ENCODE measurements around the gene METRNL.

METRNL gene

GRCh38 chr17:83092186-83092585 lies 12.8 kb downstream of the METRNL start:
- no peak for DNase-seq (ENCODE audit: low spot score)

- DNase-seq (ENCODE audit: low spot score) = no peak
Measured at GRCh38 chr17:83092931-83093330, 13.5 kb downstream of the METRNL start.

- no peak for DNase-seq (ENCODE audit: low spot score)
Measured at GRCh38 chr17:83093506-83093905, 14.1 kb downstream of the METRNL start.

- DNase-seq (ENCODE audit: low spot score) = no peak
Measured at GRCh38 chr17:83094291-83094690, 14.9 kb downstream of the METRNL start.

- no peak for DNase-seq (ENCODE audit: low spot score)
Measured at GRCh38 chr17:83095016-83095415, 15.6 kb downstream of the METRNL start.

- no peak for DNase-seq (ENCODE audit: low spot score)
Measured at GRCh38 chr17:83096401-83097224, 17.2 kb downstream of the METRNL start.

- no peak for DNase-seq (ENCODE audit: low spot score)
Measured at GRCh38 chr17:83097831-83098230, 18.4 kb downstream of the METRNL start.

GRCh38 chr17:83098241-83099085 lies 19.1 kb downstream of the METRNL start:
- no peak for DNase-seq (ENCODE audit: low spot score)

- DNase-seq (ENCODE audit: low spot score) = no peak
Measured at GRCh38 chr17:83099086-83099555, 19.7 kb downstream of the METRNL start.

- DNase-seq (ENCODE audit: low spot score) = no peak
Measured at GRCh38 chr17:83099570-83100181, 20.3 kb downstream of the METRNL start.

- DNase-seq (ENCODE audit: low spot score) = no peak
Measured at GRCh38 chr17:83100220-83100852, 20.9 kb downstream of the METRNL start.

- no peak for DNase-seq (ENCODE audit: low spot score)
Measured at GRCh38 chr17:83100853-83101391, 21.5 kb downstream of the METRNL start.

- DNase-seq (ENCODE audit: low spot score) = no peak
Measured at GRCh38 chr17:83101805-83102480, 22.5 kb downstream of the METRNL start.

- DNase-seq (ENCODE audit: low spot score) = peak; percentile 76
Measured at GRCh38 chr17:83103200-83103942, 24.0 kb downstream of the METRNL start.

GRCh38 chr17:83103943-83104311 lies 24.5 kb downstream of the METRNL start:
- no peak for DNase-seq (ENCODE audit: low spot score)

GRCh38 chr17:83104577-83105505 lies 25.4 kb downstream of the METRNL start:
- peak; percentile 57 for DNase-seq (ENCODE audit: low spot score)

- no peak for DNase-seq (ENCODE audit: low spot score)
Measured at GRCh38 chr17:83105512-83105911, 26.1 kb downstream of the METRNL start.

GRCh38 chr17:83106056-83106588 lies 26.7 kb downstream of the METRNL start:
- DNase-seq (ENCODE audit: low spot score) = no peak
